Lung microvascular endothelial cell (primary cell): Measurements from ENCODE around the gene ADK. TPM values are rescaled to one million over a fixed set of nuclear protein-coding genes. Genes with fewer than 3 reads are reported as not detected.

ENCODE experiments used
- DNase-seq, 2 donors: peaks; one replicate each; pipeline versions ENCODE4 v3.0.0 to v3.0.0-alpha.2; 2010; ENCODE audit warnings: low read depth in 2 of 2
- total RNA-seq: library from RNA; depleted of rRNA; stranded (reverse); fragments of >200 nt; gene quantifications from 2 replicates; pipeline ENCODE4 v1.2.1, GENCODE V29; 2014

The ADK gene
- total RNA-seq, 1 donor from 2014 or later = 6.2 TPM

DNA sequence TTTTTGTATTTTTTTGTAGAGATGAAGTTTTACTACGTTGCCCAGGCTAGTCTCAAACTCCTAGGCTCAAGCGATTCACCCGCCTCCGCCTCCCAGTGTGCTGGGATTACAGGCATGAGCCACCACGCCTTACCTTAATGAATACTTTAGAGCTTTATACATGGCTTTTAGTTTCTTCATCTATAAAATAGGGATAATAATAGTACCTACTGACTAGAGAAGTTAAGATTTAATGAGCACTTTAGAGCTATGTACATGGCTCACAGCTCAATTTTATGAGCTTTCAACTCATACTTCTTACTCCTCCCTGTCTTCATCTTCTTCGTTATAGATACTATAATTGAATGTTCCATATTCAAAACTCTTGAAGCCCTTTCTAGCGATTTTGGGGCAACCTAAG lies 445.7 kb downstream of the ADK start:
- no peak for DNase-seq

DNA sequence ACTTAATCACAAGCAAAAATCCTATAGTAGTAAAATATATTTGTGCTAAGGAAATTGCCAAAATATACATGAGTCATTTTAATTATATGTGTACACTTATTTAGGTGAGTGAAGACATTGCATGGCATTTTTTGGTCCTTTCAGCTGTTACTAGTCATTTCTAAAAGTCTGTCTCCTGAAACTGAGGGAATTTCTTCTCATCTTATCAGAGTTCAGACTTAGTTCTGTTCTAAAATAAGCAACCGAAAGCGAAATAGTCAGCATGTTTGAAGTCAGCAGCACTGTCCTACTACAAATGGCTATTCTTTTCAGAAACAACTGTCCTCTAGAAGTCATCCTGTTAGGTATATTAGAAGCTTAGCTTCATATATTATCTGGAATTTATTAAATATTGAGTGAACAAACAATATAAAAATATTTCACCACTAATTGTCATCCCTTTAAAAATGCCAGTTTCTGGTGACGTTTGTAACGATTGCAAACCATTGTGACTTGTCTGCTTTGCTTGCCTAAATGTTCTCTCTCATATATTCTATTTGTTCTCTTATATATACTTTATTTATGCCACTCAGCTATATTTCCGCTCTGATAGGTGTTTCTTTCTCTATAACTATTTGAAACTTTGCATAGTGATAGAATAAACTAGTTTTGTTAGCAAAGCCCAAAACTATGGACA lies 448.0 kb downstream of the ADK start:
- peak in 1 of 2 donors; percentile 8 for DNase-seq

DNA sequence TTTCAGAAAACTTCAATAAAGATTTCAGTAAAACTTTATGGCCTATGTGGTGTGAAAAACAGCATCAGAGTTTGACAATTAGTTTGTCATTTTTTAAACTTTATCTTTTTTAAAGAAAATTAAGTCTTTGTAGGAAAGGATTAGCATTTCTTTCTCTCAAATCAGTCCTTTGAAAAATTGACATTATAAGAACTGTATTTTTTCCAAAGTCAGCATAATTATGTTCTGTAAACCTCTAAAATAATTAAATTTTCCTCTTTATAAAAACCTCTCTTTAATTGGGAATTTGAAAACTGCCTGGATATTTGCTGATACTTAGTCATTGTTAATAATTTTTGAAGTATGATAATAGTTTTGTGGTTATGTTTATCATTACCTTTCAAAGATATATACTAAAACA lies 448.7 kb downstream of the ADK start:
- no peak for DNase-seq

DNA sequence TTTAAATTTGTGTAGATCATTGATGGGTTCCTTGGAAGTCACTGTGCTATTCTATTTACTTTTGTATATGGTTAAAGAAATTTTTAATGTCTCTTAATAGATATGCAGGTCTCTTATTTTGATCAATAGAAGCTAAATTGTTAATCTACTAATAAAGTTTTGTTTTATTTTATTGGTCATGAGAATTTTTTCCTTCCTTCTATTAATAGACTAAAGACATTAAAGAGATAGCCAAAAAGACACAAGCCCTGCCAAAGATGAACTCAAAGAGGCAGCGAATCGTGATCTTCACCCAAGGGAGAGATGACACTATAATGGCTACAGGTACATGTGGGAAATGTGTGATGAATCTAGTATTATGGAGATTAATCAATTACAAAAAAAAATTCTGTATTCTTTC lies 449.1 kb downstream of the ADK start:
- DNase-seq = no peak

DNA sequence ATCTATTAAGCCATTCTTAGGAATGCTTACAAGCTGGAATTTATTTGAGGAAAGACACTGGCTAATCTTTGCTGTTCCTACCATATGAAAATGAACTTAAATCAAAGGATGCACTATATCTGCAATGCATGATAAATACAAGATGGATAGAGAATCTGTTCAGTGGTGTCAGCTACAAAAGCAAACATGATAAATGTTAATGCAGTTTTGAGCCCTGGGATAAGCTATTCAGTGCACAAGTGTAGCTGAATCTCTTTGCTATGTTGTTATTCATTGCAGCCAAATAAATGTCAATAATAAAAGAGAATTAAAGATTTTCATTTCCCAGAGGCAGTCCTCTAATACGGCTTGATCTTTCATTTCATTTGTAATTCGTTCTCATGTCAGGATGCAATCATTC lies 451.6 kb downstream of the ADK start:
- no peak for DNase-seq

DNA sequence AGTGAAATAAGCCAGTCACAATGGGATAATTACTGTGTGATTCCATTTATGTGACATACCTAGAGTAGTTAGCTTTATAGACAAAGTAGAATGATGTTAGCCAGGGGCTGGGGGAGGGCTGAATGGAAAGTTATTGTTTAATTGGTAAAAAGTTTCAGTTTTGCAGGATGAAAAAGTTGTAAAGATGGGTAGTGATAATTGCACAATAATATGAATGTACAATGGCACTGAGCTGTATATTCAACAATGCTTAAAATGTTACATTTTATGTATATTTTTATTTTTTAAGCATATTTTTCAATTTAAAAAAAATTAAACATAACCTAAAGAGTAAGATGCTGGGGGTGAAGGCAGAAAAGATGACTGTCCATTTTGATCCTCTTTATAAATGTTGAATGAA lies 459.3 kb downstream of the ADK start:
- DNase-seq = no peak

DNA sequence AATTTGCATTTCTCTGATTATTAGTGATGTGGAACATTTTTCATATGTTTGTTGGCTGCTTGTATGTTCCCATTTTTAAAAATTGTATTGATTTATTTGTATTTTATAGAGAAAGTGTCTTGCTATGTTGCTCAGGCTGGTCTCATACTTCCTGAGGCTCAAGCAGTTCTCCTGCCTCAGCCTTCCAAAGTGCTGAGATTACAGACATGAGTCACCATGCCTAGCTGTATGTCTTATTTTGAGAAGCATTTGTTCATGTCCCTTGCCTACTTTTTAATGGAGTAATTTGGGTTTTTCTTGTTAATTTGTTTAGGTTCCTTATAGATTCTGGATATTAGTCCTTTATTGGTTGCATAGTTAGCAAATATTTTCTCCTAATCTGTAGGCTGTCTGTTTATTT lies 461.2 kb downstream of the ADK start:
- DNase-seq = peak in 1 of 2 donors; percentile 33

DNA sequence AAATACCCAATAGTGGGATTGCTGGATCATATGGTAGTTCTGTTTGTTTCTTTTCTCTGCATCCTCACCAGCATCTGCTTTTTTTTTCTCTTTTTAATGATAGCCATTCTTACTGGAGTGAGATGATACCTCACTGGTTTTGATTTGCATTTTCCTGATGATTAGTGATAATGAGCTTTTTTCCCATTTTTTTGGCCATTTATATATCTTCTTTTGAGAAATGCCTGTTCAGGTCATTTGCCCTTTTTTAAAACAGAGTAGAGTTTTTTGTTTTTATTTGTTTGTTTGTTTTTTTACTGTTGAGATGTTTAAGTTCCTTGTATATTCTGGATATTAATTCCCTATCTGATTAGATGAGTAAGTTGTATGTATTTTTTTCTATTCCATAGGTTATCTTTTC lies 469.6 kb downstream of the ADK start:
- no peak for DNase-seq

DNA sequence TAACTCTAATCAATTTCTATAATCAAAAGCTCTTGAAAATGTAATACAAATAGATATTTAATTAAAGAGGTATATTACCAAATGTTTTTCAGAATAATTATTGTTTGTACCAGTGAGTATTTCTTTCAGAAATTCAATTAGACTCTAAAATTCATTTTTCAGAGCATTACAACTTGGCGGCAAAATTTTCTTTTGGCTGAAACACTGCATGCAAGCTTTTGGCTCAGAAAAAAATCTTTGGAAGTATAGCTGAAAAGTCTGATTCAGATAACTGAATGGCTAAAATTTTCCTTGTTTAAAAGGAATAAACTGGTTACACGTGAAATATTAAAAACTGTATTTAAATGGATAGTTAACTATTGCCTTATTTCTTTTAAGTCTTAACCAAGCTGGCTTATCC lies 472.8 kb downstream of the ADK start:
- no peak for DNase-seq

DNA sequence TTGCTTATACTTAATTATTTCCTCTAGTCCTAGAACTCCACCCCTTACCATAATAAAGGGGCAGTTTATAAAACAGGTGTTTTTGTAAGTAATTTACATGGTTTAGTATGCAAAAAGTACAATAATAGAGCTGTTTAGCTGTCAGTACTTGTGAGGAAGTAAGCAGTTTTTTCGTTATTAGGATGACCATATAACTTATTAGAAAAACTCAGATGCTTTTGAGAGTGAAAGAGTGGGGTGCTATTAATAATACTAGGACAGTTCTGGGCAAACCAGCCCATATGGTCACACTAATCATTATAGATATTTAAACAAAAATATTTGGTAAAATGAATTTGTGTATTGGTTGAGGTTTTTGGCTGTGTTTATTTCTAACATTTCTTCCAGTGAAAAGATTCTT lies 473.5 kb downstream of the ADK start:
- DNase-seq = no peak

DNA sequence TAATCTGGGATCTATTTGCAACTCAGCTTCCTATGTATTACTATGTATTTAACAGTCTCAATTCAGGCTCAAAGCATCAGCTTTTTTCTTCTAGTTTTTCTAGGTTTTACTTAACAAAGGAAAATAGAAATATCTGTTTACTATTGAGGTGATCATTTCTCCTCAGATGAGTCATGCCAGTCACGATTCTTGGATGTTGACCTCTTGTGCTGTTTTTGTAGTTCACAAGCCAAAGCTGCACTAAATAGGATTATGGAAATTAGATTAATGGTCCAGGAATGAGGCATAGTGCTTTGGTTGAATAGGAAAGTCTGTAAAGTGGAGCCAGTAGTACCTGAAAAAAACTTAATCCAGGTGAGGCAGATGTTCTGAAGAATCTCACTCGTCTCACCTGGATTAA lies 477.1 kb downstream of the ADK start:
- peak; percentile 10 to 43 for DNase-seq

DNA sequence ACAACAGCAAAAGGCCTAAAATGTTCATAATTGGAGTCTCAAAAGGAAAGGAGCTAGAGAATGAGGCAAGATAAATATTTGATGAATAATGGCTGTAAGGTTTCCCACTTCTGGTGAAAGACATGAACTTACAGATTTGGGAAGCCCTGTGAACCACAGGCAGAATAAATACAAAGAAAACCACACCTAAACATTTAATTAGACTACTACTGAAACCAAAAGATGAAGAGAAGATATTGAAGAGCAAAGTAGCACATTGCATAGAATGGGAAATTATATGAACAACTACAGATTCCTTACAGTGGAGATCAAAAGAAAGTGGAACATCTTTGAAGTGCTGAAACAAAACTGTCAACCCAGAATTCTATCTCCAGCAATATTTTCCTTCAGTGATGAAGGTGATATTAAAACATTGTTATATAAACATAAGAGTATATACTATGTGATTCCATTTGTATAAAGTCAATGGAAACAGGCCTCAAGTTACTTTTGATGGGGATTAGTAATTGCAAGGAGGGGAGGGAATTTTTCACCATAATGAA lies 484.0 kb downstream of the ADK start:
- DNase-seq = no peak

DNA sequence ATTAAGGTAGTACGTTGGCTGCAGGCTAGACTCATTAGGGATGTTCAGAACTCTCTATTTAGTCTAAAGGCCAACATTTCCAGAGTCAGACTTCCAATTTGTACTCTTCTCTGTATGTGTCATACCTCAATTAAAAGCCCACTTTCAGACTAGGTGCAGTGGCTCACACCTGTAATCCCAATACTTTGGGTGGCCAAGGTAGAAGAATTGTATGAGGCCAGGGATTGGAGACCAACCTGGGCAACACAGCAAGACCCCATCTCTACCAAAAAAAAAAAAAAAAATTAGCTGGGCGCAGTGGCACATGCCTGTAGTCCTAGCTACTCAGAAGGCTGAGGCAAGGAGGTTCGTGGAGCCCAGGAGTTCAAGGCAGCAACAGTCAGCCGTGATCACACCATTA lies 484.6 kb downstream of the ADK start:
- DNase-seq = no peak

DNA sequence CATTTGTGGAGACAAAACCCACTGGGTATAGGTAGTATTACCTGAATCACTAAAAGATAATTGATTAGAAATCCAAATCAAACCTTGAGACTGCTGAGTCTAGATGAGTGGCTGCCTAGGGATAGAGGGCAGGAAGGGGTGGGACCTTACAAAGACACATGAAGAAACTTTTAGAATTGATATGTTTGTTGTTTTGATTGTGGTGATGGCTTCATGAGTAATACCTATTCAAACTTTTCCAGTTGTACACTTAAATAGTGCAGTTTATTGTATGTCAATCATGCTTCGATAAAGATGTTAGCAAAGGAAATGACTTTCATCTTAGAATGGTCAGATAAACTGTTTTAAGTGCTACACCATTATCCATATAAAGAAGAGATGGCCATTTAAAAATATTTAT lies 486.7 kb downstream of the ADK start:
- peak in 1 of 2 donors; percentile 2 for DNase-seq

DNA sequence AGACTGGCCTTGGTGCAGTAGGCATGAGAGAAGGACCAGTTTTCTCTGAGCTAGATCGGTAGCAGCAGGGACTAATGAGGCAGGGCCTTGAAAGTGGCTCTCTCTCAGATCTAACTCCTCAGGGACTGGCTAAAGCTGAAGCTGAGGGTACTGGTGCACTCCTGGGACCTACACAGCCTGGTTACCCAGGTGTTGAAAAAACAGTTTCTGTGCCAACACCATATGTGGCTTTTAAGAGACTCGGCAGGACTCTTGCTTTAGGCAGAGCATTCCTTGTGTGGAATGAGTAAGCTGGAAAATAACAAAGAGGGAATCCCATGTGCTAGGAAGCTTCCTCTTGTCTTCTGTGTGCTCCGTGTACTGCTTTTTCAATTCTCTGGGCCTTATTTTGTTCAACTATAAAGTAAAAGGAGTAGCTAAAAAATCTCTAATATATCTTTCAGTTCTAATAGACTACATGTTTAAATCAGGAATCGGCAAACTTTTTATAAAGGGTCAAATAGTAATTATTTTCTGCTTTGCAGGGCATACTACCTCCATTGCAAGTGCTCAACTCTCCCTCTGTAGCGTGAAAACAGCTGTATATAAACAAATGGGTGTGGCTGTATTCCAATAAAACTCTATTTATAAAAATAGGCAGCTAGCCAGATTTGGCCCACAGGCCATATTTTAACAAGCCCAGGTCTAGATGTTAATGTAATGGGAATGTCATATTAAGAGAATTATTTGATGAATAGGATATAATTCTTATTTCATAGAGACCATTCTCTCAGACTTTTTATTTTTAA lies 489.3 kb downstream of the ADK start:
- no peak for DNase-seq

DNA sequence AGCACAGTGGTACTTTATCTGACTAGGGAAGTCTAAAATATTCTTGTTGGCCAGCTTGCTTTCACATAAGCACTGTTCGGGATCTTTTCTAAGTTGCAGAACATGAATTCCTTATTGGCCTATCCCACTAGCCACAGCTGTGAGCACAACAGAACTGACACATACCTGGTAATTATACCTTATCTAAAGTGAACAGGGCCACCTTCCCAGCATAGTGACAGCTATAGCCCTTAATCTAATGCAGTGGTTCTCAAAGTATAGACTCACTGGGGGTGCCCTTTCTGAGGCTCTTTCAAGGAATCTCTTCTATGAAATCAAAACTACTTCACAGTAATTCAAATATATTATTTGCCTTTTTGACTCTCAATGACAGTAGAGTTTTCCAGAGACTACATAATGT lies 490.6 kb downstream of the ADK start:
- no peak for DNase-seq

DNA sequence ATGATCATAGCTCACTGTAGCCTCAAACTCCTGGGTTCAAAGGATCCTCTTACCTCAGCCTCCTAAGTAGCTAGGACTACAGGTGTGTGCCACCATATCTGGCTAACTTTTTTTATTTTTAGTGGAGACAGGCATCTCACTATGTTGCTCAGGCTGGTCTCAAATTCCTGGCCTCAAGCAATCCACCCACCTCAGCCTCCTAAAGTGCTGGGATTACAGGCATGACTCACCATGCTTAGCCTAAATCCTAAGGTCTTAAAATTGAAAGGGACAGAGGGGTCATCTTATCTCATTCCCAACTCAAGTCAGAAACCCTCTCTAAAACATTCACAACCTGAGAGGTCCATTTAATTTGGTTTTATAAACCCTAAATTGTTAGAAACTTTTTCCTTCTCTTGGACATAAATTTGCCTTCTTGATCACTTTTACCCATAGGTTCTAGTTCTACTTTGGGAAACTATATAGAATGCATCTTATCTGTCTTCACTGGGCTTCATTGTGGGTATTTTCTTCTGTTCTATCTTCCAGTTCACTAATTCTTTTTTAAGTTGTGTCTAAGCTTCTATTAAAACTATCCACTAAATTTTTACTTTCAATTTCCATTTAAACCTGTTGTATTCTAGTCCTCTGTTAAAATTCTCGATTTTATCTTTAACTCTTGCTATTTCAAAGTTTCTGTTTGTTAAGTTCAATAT lies 492.0 kb downstream of the ADK start:
- DNase-seq = no peak

DNA sequence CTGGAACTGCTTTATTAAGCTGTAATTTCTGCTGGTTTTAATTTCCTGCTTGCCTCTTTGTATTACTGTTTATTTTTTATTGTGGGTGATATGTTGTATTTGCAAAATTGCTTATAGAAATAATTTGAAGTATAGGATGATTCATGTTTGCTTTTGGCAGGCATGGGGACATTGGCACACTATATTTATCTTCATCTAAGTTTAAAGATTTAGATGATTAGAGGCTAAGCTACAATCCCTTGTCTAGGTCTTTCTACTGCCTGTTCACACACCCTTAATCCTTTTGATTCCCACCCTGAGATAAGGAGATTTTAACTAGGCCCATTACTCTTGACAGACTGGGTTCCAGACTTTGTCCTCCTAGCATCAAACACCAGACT lies 492.6 kb downstream of the ADK start:
- DNase-seq = no peak

DNA sequence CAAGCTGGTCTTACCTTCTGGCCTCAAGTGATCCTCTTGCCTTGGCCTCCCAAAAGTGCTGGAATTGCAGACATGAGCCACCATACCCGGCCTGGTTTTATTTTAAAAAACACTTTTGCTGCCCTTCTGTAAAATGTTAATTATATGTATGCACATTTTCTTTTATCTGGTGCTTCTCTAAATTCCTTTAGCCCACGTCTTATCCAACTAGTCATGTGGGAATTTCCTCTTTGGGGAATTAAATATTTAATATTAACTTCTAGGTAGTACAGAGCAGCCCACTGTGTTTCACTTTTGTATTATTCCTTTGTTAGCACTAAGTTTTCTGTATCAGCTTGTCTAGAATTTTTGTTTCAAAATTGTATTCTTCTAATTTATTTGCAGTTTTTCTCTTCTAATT lies 493.7 kb downstream of the ADK start:
- DNase-seq = no peak

DNA sequence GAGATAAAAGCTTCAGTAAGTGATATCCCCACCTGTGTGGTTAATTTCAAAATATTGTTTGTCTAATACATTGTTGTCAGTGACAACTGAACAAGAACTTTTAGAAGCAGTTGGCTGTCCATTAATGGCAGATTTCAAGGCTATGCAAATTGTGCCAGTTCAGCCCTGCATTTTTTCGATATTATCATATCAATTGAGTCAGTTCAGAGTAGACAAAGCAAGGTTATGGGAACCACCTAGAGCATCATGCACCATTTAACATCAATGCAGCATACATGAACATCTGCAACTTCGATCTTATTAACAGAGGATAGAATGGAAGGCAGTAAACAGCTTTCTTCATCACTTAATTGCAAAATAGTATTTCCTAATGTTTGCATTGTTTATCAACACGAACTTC lies 494.7 kb downstream of the ADK start:
- DNase-seq = no peak

DNA sequence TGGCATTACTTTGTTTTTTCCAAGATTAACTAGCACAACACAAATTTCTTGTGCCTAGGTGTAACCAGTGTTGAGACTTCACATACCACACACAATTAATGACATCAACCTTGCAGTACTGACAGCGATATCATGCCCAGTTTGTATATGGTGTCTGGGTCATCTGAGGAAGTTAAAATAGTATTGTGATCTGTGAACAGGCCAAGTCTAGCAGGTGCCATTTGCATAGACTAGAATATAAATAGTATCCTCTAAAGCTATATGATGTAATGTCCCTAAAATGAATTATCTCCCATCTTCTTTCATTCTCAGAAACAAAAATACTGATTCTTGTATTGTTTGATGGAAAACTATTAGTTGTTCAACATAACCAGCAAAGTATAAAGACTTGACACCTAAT lies 499.6 kb downstream of the ADK start:
- no peak for DNase-seq

DNA sequence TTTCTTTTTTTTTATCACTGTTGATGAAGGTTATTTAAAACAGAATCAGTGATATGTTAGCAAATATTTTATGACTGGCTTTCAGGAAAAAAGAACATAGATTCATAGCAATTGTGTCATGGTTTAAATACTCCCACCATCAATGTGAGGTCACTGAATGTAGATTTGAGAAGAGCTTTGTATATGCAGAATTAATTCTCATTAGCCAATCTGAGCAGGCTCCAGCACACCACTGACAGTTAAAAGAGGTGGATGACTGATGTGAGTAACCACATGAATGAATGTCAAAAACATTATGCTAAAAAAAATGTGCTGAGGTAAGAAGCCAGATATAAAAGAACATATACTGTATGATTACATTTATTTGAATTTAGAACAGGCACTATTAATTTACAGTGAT lies 500.5 kb downstream of the ADK start:
- no peak for DNase-seq

DNA sequence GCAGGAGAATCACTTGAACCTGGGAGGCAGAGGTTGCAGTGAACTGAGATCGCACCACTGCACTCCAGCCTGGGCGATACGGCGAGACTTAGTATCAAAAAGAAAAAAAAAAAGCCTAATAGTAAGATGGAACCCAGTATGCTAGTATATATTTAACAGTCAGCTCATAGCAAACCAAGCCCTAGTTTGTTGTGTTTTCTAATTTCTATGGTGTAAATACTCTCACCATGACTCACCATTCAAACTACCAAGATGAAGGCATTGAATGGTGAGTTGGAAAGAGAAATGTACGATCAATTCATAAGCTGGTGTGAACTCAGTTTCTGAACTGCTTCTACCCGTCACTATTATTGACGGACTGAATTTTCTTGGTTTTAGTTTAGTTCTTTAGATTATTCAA lies 501.6 kb downstream of the ADK start:
- no peak for DNase-seq
